ENCODE results near the gene RBCK1.
"Not testable (repeated sequence)": the region's sequence is repeated elsewhere in the genome, so short reads cannot be mapped to it uniquely, and the experiment has no call there.

RBCK1 gene

GRCh38 chr20:391041-391711 is 16.9 kb upstream of the RBCK1 start:
- no peak overlapping the region for H3K4me3 ChIP-seq (ENCODE audit: control insufficient read depth, low read depth, low read length)
- TF ChIP-seq CTCF (conservative IDR thresholded peaks at IDR 0.05; ENCODE audit: control insufficient read depth, insufficient read depth, low read depth, low read length): no peak
- no peak for DNase-seq (ENCODE audit: low read depth)

GRCh38 chr20:393296-393695 is 14.8 kb upstream of the RBCK1 start:
- H3K4me3 ChIP-seq (ENCODE audit: control insufficient read depth, low read depth, low read length): not testable (repeated sequence)

GRCh38 chr20:396252-396618 is 11.9 kb upstream of the RBCK1 start:
- no peak for TF ChIP-seq CTCF (conservative IDR thresholded peaks at IDR 0.05; ENCODE audit: control insufficient read depth, insufficient read depth, low read depth, low read length)
- DNase-seq (ENCODE audit: low read depth): no peak
- no peak overlapping the region for H3K4me3 ChIP-seq (ENCODE audit: control insufficient read depth, low read depth, low read length)

More at GRCh38 chr20:393296-393695, 14.8 kb upstream of the RBCK1 start:
- not testable (repeated sequence) for DNase-seq (ENCODE audit: low read depth)

GRCh38 chr20:396619-397431 is 11.3 kb upstream of the RBCK1 start:
- H3K4me3 ChIP-seq (ENCODE audit: control insufficient read depth, low read depth, low read length): no peak overlapping the region
- DNase-seq (ENCODE audit: low read depth): no peak
- no peak for TF ChIP-seq CTCF (conservative IDR thresholded peaks at IDR 0.05; ENCODE audit: control insufficient read depth, insufficient read depth, low read depth, low read length)

GRCh38 chr20:397432-398237 is 10.5 kb upstream of the RBCK1 start:
- TF ChIP-seq CTCF (conservative IDR thresholded peaks at IDR 0.05; ENCODE audit: control insufficient read depth, insufficient read depth, low read depth, low read length): no peak
- DNase-seq (ENCODE audit: low read depth): no peak
- H3K4me3 ChIP-seq (ENCODE audit: control insufficient read depth, low read depth, low read length): no peak overlapping the region

- TF ChIP-seq CTCF (conservative IDR thresholded peaks at IDR 0.05; ENCODE audit: control insufficient read depth, insufficient read depth, low read depth, low read length): no peak
- no peak for DNase-seq (ENCODE audit: low read depth)
- no peak overlapping the region for H3K4me3 ChIP-seq (ENCODE audit: control insufficient read depth, low read depth, low read length)
Observed at GRCh38 chr20:399182-399707, 8.9 kb upstream of the RBCK1 start.

GRCh38 chr20:400128-400453 is 8.0 kb upstream of the RBCK1 start:
- no peak overlapping the region for H3K4me3 ChIP-seq (ENCODE audit: control insufficient read depth, low read depth, low read length)
- TF ChIP-seq CTCF (conservative IDR thresholded peaks at IDR 0.05; ENCODE audit: control insufficient read depth, insufficient read depth, low read depth, low read length): no peak
- no peak for DNase-seq (ENCODE audit: low read depth)

Measured in fibroblast of mammary gland (primary cell).